Neural cell (in vitro differentiated cells): ENCODE results near the gene TRPM3. TPM values are rescaled to one million over a fixed set of nuclear protein-coding genes. Genes with fewer than 3 reads are reported as not detected.

ENCODE experiments used
- H2AFZ ChIP-seq: fragments of 200-600, 300-800 bp; sonication (generic), shearing (Covaris generic); 2 replicates; pipeline ENCODE4 v1.6.0; 2014; ENCODE audit warnings: low read depth, mild to moderate bottlenecking, antibody characterized with exemption, low read length, moderate library complexity
- H3F3A ChIP-seq: fragments of 200-600 bp; shearing (Covaris generic); 2 replicates; pipeline ENCODE4 v1.6.1; 2016; ENCODE audit warnings: mild to moderate bottlenecking, moderate library complexity, mixed read lengths, antibody characterized with exemption, low read length; ENCODE audit not compliant: insufficient read depth, poor library complexity, severe bottlenecking
- H3K27ac ChIP-seq: fragments of 200-600, 300-800 bp; sonication (generic), shearing (Covaris generic); 2 replicates; pipeline ENCODE4 v1.5.1; 2014; ENCODE audit warnings: mild to moderate bottlenecking, low read length, moderate library complexity
- H3K27me3 ChIP-seq: fragments of 300-800, 200-600 bp; sonication (generic), shearing (Covaris generic); 2 replicates; pipeline ENCODE4 v1.6.0; 2014; ENCODE audit warnings: mild to moderate bottlenecking, low read depth, low read length, moderate library complexity; ENCODE audit not compliant: insufficient read depth
- H3K36me3 ChIP-seq: fragments of 300-800, 200-600 bp; sonication (generic), shearing (Covaris generic); 2 replicates; pipeline ENCODE4 v1.5.1; 2014; ENCODE audit warnings: mild to moderate bottlenecking, antibody characterized with exemption, low read length, moderate library complexity; ENCODE audit not compliant: insufficient read depth
- H3K4me2 ChIP-seq: fragments of 300-800, 200-600 bp; sonication (generic), shearing (Covaris generic); 2 replicates; pipeline ENCODE4 v1.6.0; 2014; ENCODE audit warnings: mild to moderate bottlenecking, low read length
- H3K4me3 ChIP-seq: fragments of 300-800, 200-600 bp; sonication (generic), shearing (Covaris generic); 2 replicates; pipeline ENCODE4 v1.5.1; 2014; ENCODE audit warnings: mild to moderate bottlenecking, low read length, moderate library complexity
- H3K79me2 ChIP-seq: fragments of 200-600 bp; shearing (Covaris generic); replicated peaks from 2 replicates; pipeline ENCODE4 v1.6.0; 2014; ENCODE audit warnings: mild to moderate bottlenecking, low read length, moderate library complexity; ENCODE audit not compliant: insufficient read depth
- H3K9ac ChIP-seq: fragments of 300-800, 200-600 bp; sonication (generic), shearing (Covaris generic); 2 replicates; pipeline ENCODE4 v1.6.1; 2016; ENCODE audit warnings: mild to moderate bottlenecking, low read length, mixed read lengths
- H3K9me2 ChIP-seq: fragments of 200-600 bp; shearing (Covaris generic); 2 replicates; pipeline ENCODE4 v1.6.1; 2016; ENCODE audit warnings: mild to moderate bottlenecking, low read length, mixed read lengths; ENCODE audit not compliant: insufficient read depth
- H3K9me3 ChIP-seq: fragments of 200-600, 300-800 bp; sonication (generic), shearing (Covaris generic); 2 replicates; pipeline ENCODE4 v1.6.1; 2016; ENCODE audit warnings: mild to moderate bottlenecking, mixed run types, low read length, moderate library complexity, mixed read lengths
- H4K20me1 ChIP-seq: fragments of 200-600 bp; shearing (Covaris generic); 2 replicates; pipeline ENCODE4 v1.6.1; 2016; ENCODE audit warnings: mild to moderate bottlenecking, mixed run types; ENCODE audit not compliant: insufficient read depth
- CTCF ChIP-seq: fragments of 450-650 bp; IDR thresholded peaks from 2 replicates; pipeline ENCODE4 v1.5.1; 2014; ENCODE audit warnings: antibody characterized with exemption, mild to moderate bottlenecking, moderate library complexity; ENCODE audit not compliant: poor library complexity, severe bottlenecking
- EP300 ChIP-seq: fragments of 450-650 bp; conservative IDR thresholded peaks from 2 replicates; pipeline ENCODE4 v1.6.1; 2014; ENCODE audit warnings: antibody characterized with exemption, mild to moderate bottlenecking, moderate library complexity; ENCODE audit not compliant: poor library complexity, severe bottlenecking
- EZH2 ChIP-seq: fragments of 200-600, 300-800 bp; shearing (Covaris generic), sonication (generic); IDR thresholded peaks from 2 replicates; pipeline ENCODE4 v1.6.1; 2014; ENCODE audit warnings: antibody characterized with exemption, low read length, borderline replicate concordance, mild to moderate bottlenecking; ENCODE audit not compliant: insufficient read depth, poor library complexity, severe bottlenecking
- MXI1 ChIP-seq: fragments of 450-650 bp; conservative IDR thresholded peaks from 2 replicates; pipeline ENCODE4 v1.6.1; 2014; ENCODE audit warnings: antibody characterized with exemption, mild to moderate bottlenecking; ENCODE audit not compliant: poor library complexity, severe bottlenecking
- POLR2AphosphoS5 ChIP-seq: IDR thresholded peaks from 2 replicates; pipeline ENCODE4 v1.6.1; 2012
- RAD21 ChIP-seq: fragments of 450-650 bp; conservative IDR thresholded peaks from 2 replicates; pipeline ENCODE4 v1.6.1; 2014; ENCODE audit warnings: antibody characterized with exemption, mild to moderate bottlenecking, moderate library complexity
- SMC3 ChIP-seq: fragments of 450-650 bp; conservative IDR thresholded peaks from 2 replicates; pipeline ENCODE4 v1.6.1; 2014; ENCODE audit warnings: antibody characterized with exemption, mild to moderate bottlenecking, moderate library complexity; ENCODE audit not compliant: poor library complexity
- TAF1 ChIP-seq: IDR thresholded peaks from 2 replicates; pipeline ENCODE4 v1.6.1; 2012; ENCODE audit warnings: low read depth
- polyA plus RNA-seq: library from polyadenylated mRNA; depleted of rRNA; stranded (reverse); fragments of >200 nt; gene quantifications from 2 replicates; pipeline ENCODE4 v1.2.3, GENCODE V29; 2014
- TF ChIP-seq, protein P1 (sequence below): IDR thresholded peaks from 2 replicates; pipeline ENCODE4 v1.6.1; 2012; ENCODE audit warnings: borderline replicate concordance

Gene TRPM3
- polyA plus RNA-seq, 1 donor from 2014 or later, result 1.3 TPM

DNA sequence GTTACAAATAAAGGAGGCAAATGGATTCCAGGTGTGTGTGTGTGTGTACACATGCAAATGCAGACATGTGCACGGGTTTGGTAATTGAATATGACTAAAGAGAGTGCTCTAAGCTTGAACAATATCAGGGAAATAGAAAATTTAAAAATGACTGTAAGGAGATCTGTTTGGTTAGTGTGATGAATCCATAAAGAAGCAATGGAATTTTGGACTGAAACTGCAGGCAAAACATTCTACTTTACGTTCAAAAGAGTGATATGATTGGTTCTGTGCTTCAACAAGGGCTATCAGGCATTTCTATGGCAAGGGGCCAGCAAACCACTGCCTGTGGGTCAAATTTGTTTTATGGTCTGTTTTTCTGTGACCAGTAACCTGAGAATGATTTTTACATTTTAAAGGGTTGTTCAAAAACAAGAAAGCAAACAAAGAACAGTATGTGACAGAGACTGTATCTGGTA is 374.1 kb downstream of the TRPM3 start:
- H3K79me2 ChIP-seq, result no peaks in the 10 kb centered on the region
- H3K27me3 ChIP-seq, result no peaks in the 10 kb centered on the region
- H3K27ac ChIP-seq, result no peak overlapping the region
- H3K9ac ChIP-seq, result no peak overlapping the region
- no peak overlapping the region for H2AFZ ChIP-seq
- no peaks in the 10 kb centered on the region for H3F3A ChIP-seq
- H4K20me1 ChIP-seq, result no peaks in the 10 kb centered on the region
- H3K36me3 ChIP-seq, result no peaks in the 10 kb centered on the region
- TF ChIP-seq TAF1, result no peak
- no peak for TF ChIP-seq MXI1
- no peak for TF ChIP-seq EP300
- TF ChIP-seq RAD21, result no peak
- TF ChIP-seq POLR2AphosphoS5, result no peak
- no peak for TF ChIP-seq EZH2
- no peak for TF ChIP-seq SMC3
- TF ChIP-seq CTCF, result no peak
- TF ChIP-seq, protein P1, sequence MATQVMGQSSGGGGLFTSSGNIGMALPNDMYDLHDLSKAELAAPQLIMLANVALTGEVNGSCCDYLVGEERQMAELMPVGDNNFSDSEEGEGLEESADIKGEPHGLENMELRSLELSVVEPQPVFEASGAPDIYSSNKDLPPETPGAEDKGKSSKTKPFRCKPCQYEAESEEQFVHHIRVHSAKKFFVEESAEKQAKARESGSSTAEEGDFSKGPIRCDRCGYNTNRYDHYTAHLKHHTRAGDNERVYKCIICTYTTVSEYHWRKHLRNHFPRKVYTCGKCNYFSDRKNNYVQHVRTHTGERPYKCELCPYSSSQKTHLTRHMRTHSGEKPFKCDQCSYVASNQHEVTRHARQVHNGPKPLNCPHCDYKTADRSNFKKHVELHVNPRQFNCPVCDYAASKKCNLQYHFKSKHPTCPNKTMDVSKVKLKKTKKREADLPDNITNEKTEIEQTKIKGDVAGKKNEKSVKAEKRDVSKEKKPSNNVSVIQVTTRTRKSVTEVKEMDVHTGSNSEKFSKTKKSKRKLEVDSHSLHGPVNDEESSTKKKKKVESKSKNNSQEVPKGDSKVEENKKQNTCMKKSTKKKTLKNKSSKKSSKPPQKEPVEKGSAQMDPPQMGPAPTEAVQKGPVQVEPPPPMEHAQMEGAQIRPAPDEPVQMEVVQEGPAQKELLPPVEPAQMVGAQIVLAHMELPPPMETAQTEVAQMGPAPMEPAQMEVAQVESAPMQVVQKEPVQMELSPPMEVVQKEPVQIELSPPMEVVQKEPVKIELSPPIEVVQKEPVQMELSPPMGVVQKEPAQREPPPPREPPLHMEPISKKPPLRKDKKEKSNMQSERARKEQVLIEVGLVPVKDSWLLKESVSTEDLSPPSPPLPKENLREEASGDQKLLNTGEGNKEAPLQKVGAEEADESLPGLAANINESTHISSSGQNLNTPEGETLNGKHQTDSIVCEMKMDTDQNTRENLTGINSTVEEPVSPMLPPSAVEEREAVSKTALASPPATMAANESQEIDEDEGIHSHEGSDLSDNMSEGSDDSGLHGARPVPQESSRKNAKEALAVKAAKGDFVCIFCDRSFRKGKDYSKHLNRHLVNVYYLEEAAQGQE, result no peak
- no peak overlapping the region for H3K4me2 ChIP-seq
- no peak overlapping the region for H3K4me3 ChIP-seq
- no peaks in the 10 kb centered on the region for H3K9me2 ChIP-seq
- no peaks in the 10 kb centered on the region for H3K9me3 ChIP-seq

DNA sequence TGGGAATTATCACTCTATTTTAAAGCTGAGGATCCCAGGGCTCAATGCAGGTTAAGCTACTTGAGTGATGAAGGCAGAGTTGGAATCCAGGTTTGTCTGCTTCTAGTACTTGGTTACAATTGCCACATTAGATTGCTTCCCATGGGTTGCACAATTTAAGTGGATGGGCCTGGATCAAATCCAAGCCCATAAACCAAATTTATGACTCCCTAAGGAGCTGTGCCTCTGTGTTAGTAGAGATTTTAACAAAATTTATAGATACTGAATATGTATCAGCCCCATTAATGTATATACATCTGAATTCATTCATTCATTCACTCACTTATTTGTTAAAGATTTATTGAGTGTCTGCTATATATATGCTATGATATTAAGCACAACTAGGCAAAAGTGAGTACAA is 374.7 kb downstream of the TRPM3 start:
- H3K9ac ChIP-seq, result no peak overlapping the region
- H3F3A ChIP-seq, result no peaks in the 10 kb centered on the region
- H3K27ac ChIP-seq, result no peak overlapping the region
- H3K36me3 ChIP-seq, result no peaks in the 10 kb centered on the region
- H3K4me2 ChIP-seq, result no peak overlapping the region
- H3K9me2 ChIP-seq, result no peaks in the 10 kb centered on the region
- H3K9me3 ChIP-seq, result no peaks in the 10 kb centered on the region
- no peaks in the 10 kb centered on the region for H3K27me3 ChIP-seq
- H4K20me1 ChIP-seq, result no peaks in the 10 kb centered on the region
- H3K4me3 ChIP-seq, result no peak overlapping the region
- no peaks in the 10 kb centered on the region for H3K79me2 ChIP-seq
- no peak for TF ChIP-seq MXI1
- TF ChIP-seq, protein P1, result no peak
- TF ChIP-seq EP300, result no peak
- no peak for TF ChIP-seq RAD21
- no peak for TF ChIP-seq SMC3
- no peak for TF ChIP-seq POLR2AphosphoS5
- TF ChIP-seq CTCF, result no peak
- TF ChIP-seq TAF1, result no peak
- no peak for TF ChIP-seq EZH2
- H2AFZ ChIP-seq, result no peak overlapping the region
